ENCODE data around the gene CYLD.

DNA sequence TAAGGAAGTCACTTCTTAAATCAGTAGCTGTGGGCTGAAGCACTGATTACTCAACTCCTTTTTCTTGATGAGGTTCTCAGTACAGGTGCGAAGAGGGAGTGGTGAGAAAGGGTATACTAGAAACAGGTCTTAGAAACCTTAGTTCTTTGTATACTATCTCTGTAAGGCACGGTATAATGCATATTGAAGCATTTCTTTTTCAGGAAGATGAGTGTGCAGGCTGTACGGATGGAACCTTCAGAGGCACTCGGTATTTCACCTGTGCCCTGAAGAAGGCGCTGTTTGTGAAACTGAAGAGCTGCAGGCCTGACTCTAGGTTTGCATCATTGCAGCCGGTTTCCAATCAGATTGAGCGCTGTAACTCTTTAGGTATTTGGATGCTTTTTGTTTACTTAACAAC lies 39.2 kb downstream of the CYLD start:
- TF ChIP-seq CEBPB (IDR thresholded peaks at IDR 0.05; ENCODE audit: borderline replicate concordance in 1 of 2, low read depth in 2 of 2, low read length in 2 of 2) (no peak), POLR2A (IDR thresholded peaks at IDR 0.05; ENCODE audit: low read depth, low read length) (no peak), RFX5 (IDR thresholded peaks at IDR 0.05; ENCODE audit: low read depth, low read length) (no peak), STAT1 (conservative IDR thresholded peaks at IDR 0.05) (no peak), BACH1 (IDR thresholded peaks at IDR 0.05; ENCODE audit: borderline replicate concordance) (no peak), SIN3A (IDR thresholded peaks at IDR 0.05; ENCODE audit: low read depth, low read length) (no peak), JUND (IDR thresholded peaks at IDR 0.05; ENCODE audit: low read depth, low read length) (no peak)
- TF ChIP-seq, protein P1, sequence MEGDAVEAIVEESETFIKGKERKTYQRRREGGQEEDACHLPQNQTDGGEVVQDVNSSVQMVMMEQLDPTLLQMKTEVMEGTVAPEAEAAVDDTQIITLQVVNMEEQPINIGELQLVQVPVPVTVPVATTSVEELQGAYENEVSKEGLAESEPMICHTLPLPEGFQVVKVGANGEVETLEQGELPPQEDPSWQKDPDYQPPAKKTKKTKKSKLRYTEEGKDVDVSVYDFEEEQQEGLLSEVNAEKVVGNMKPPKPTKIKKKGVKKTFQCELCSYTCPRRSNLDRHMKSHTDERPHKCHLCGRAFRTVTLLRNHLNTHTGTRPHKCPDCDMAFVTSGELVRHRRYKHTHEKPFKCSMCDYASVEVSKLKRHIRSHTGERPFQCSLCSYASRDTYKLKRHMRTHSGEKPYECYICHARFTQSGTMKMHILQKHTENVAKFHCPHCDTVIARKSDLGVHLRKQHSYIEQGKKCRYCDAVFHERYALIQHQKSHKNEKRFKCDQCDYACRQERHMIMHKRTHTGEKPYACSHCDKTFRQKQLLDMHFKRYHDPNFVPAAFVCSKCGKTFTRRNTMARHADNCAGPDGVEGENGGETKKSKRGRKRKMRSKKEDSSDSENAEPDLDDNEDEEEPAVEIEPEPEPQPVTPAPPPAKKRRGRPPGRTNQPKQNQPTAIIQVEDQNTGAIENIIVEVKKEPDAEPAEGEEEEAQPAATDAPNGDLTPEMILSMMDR (IDR thresholded peaks at IDR 0.05 in 2 of 3, conservative IDR thresholded peaks at IDR 0.05 in 1 of 3; ENCODE audit: control insufficient read depth in 2 of 3, extremely low read depth in 1 of 3, insufficient read depth in 1 of 3, low read depth in 3 of 3, low read length in 3 of 3) = peak in 2 of 3 experiments; percentile 14 to 31; a peak in 1 of 6 replicates
- TF ChIP-seq, protein P2, sequence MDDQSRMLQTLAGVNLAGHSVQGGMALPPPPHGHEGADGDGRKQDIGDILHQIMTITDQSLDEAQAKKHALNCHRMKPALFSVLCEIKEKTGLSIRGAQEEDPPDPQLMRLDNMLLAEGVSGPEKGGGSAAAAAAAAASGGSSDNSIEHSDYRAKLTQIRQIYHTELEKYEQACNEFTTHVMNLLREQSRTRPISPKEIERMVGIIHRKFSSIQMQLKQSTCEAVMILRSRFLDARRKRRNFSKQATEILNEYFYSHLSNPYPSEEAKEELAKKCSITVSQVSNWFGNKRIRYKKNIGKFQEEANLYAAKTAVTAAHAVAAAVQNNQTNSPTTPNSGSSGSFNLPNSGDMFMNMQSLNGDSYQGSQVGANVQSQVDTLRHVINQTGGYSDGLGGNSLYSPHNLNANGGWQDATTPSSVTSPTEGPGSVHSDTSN (IDR thresholded peaks at IDR 0.05; ENCODE audit: insufficient replicate concordance, low read depth, low read length) = no peak
